ENCODE measurements around the gene KIF1B. TPM values are rescaled to one million over a fixed set of nuclear protein-coding genes. Genes with fewer than 3 reads are reported as not detected.

Gene KIF1B
- total and polyA plus RNA-seq, 9 of the 15 experiments (the other 6 are each of a cell fraction or from before 2014, with no cell fraction given) = 2.8 to 19.8 (median 11.9) TPM

GRCh38 chr1:10398734-10399443, 188.5 kb downstream of the KIF1B start, which contains the start of gene PGD (continued):
- TF ChIP-seq HMGN3 (IDR thresholded peaks at IDR 0.05; ENCODE audit: borderline replicate concordance, extremely low read depth, insufficient read length, low read depth, low read length) (peak; percentile 92), ATF7 (IDR thresholded peaks at IDR 0.05) (peak; percentile 94), SMARCA4 (IDR thresholded peaks at IDR 0.05) (no peak), NONO (IDR thresholded peaks at IDR 0.05; ENCODE audit: low read depth in 2 of 2, low read length in 1 of 2) (peak; percentile 67 to 72; a peak in 3 of 4 replicates), ZNF224 (CRISPR knock-in tag; IDR thresholded peaks at IDR 0.05) (no peak), ZFP1 (CRISPR knock-in tag; IDR thresholded peaks at IDR 0.05) (no peak), AFF1 (IDR thresholded peaks at IDR 0.05; ENCODE audit: low read depth in 1 of 2, partially characterized antibody in 2 of 2) (no peak), ZBTB7A (IDR thresholded peaks at IDR 0.05; ENCODE audit: borderline replicate concordance, control insufficient read depth, low read depth, low read length) (peak; percentile 64), ELF2 (CRISPR knock-in tag; IDR thresholded peaks at IDR 0.05) (0 out of 2 replicates have a peak, but pooled peaks have one; percentile 69), MAX (CRISPR knock-in tag; IDR thresholded peaks at IDR 0.05) (peak; percentile 90), LARP7 (IDR thresholded peaks at IDR 0.05) (peak; percentile 23; the same call in 1 of the 2 replicates), ATF6 (CRISPR knock-in tag; IDR thresholded peaks at IDR 0.05) (0 out of 2 replicates have a peak, but pooled peaks have one; percentile 17), PRMT5 (CRISPR knock-in tag; IDR thresholded peaks at IDR 0.05) (peak; percentile 75; the same call in 1 of the 2 replicates)
- TF ChIP-seq, protein P1, sequence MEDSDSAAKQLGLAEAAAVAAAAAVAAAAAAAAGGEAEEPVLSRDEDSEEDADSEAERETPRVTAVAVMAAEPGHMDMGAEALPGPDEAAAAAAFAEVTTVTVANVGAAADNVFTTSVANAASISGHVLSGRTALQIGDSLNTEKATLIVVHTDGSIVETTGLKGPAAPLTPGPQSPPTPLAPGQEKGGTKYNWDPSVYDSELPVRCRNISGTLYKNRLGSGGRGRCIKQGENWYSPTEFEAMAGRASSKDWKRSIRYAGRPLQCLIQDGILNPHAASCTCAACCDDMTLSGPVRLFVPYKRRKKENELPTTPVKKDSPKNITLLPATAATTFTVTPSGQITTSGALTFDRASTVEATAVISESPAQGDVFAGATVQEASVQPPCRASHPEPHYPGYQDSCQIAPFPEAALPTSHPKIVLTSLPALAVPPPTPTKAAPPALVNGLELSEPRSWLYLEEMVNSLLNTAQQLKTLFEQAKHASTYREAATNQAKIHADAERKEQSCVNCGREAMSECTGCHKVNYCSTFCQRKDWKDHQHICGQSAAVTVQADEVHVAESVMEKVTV (CRISPR knock-in tag; IDR thresholded peaks at IDR 0.05) = no peak
- TF ChIP-seq, protein P2, sequence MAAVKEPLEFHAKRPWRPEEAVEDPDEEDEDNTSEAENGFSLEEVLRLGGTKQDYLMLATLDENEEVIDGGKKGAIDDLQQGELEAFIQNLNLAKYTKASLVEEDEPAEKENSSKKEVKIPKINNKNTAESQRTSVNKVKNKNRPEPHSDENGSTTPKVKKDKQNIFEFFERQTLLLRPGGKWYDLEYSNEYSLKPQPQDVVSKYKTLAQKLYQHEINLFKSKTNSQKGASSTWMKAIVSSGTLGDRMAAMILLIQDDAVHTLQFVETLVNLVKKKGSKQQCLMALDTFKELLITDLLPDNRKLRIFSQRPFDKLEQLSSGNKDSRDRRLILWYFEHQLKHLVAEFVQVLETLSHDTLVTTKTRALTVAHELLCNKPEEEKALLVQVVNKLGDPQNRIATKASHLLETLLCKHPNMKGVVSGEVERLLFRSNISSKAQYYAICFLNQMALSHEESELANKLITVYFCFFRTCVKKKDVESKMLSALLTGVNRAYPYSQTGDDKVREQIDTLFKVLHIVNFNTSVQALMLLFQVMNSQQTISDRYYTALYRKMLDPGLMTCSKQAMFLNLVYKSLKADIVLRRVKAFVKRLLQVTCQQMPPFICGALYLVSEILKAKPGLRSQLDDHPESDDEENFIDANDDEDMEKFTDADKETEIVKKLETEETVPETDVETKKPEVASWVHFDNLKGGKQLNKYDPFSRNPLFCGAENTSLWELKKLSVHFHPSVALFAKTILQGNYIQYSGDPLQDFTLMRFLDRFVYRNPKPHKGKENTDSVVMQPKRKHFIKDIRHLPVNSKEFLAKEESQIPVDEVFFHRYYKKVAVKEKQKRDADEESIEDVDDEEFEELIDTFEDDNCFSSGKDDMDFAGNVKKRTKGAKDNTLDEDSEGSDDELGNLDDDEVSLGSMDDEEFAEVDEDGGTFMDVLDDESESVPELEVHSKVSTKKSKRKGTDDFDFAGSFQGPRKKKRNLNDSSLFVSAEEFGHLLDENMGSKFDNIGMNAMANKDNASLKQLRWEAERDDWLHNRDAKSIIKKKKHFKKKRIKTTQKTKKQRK (IDR thresholded peaks at IDR 0.05; ENCODE audit: borderline replicate concordance, low read depth, low read length) = peak; percentile 75
